ENCODE results near the gene SEPTIN11.

The SEPTIN11 gene

GRCh38 chr4:76952071-76952470 lies 2.5 kb downstream of the SEPTIN11 start:
- TF ChIP-seq CTCF (IDR thresholded peaks at IDR 0.05; ENCODE audit: insufficient read depth, missing control alignments): no peak
- DNase-seq (ENCODE audit: insufficient read length, low spot score): no peak

GRCh38 chr4:76952656-76953582 lies 3.4 kb downstream of the SEPTIN11 start:
- no peak for TF ChIP-seq CTCF (IDR thresholded peaks at IDR 0.05; ENCODE audit: insufficient read depth, missing control alignments)
- FAIRE-seq (no peak), DNase-seq (ENCODE audit: insufficient read length, low spot score) (no peak)

More at GRCh38 chr4:76952071-76952470, 2.5 kb downstream of the SEPTIN11 start:
- FAIRE-seq: no peak

- TF ChIP-seq CTCF (IDR thresholded peaks at IDR 0.05; ENCODE audit: insufficient read depth, missing control alignments): no peak
- no peak for FAIRE-seq
Measured at GRCh38 chr4:76953956-76954355, 4.4 kb downstream of the SEPTIN11 start.

GRCh38 chr4:76954489-76954888 lies 4.9 kb downstream of the SEPTIN11 start:
- no peak for TF ChIP-seq CTCF (IDR thresholded peaks at IDR 0.05; ENCODE audit: insufficient read depth, missing control alignments)
- DNase-seq (ENCODE audit: insufficient read length, low spot score) (no peak), FAIRE-seq (no peak)

More at GRCh38 chr4:76953956-76954355, 4.4 kb downstream of the SEPTIN11 start:
- no peak for DNase-seq (ENCODE audit: insufficient read length, low spot score)

DNA sequence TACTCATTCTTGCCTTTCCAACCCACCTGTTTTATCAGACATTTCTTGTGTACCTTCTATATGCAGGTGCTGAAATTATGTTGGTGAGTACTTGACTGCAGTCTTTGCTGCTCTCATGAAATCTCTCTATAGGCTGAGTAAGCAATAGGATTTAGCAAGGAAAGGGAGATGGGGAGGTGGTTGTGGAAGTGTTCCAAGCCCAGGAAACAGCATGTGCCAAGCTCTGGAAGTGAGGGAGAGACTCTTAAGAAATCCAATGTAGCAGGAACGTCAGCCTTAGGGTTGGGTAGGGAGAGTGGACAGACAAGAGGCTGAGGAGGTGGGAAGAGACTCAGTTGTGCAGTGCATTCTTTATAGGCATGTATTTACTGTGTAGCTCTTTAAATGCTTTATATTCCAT lies 5.6 kb downstream of the SEPTIN11 start:
- no peak for TF ChIP-seq CTCF (IDR thresholded peaks at IDR 0.05; ENCODE audit: insufficient read depth, missing control alignments)
- FAIRE-seq (no peak), DNase-seq (ENCODE audit: insufficient read length, low spot score) (no peak)

DNA sequence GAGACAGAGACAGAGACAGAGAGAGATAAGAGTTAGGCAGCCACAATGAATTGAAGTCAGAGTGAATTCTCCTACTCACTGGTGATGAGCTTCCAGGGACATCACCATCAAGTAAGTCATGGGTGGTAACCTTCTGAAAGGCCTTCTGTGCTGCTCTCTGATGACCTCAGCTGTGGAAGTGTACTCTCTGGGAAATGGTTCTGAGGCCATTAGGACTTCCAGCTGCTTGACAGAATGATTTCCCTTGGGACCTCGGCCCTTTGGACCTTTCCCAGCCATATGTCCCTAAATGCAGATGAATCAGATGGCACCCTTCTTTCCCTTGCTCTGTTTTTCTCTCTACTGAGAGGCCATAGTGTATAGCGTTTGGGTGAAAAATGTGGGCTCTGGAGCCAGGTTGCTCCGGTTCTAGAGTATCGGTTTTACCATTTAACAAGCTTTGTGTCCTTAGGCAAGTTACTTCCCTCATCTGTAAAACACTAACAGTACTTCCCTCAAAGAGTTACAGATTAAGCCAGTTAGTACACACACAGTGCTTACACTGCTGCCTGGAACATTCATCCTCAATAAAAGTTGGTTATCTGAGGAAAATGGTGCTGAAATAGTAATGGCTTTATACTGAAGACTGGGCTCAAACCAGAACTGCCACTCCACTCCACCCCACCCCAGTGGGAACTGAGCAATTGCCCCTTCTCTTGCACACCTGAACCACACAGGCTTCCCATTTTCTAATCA lies 7.6 kb downstream of the SEPTIN11 start:
- FAIRE-seq: no peak
- DNase-seq (ENCODE audit: insufficient read length, low spot score): no peak
- no peak for TF ChIP-seq CTCF (IDR thresholded peaks at IDR 0.05; ENCODE audit: insufficient read depth, missing control alignments)
